Measurements from ENCODE around the gene PDGFC. TPM values are rescaled to one million over a fixed set of nuclear protein-coding genes. Genes with fewer than 3 reads are reported as not detected.

PDGFC gene
- total RNA-seq, 1 experiment from 2014 or later: 33.1 TPM

GRCh38 chr4:156972379-156973015 is 898 bp upstream of the PDGFC start:
- TSS peak; percentile 17 for BruUV-seq (replicated peaks)
- ChIA-PET POLR2A (ENCODE audit: unreplicated experiment) (no interaction called here), CTCF (interaction anchor here (1.4 kb wide), 1 partner anchor 26 kb away, joined by 3 read pairs; no protein-coding TSS in a partner anchor)
- no peak overlapping the region for H3K27ac ChIP-seq
- H3K79me2 ChIP-seq (ENCODE audit: low read depth): peaks cover 24% of the 10 kb centered on the region
- H3K4me3 ChIP-seq: peak overlapping the region; percentile 71; the same call in 1 of the 2 replicates
- no peaks in the 10 kb centered on the region for H3K9me2 ChIP-seq (ENCODE audit: insufficient read depth)
- H3K36me3 ChIP-seq (ENCODE audit: low read depth): no peaks in the 10 kb centered on the region
- H3K9me3 ChIP-seq (ENCODE audit: insufficient read depth, low read depth): no peaks in the 10 kb centered on the region
- H4K20me1 ChIP-seq (ENCODE audit: insufficient read depth): no peaks in the 10 kb centered on the region
- no peaks in the 10 kb centered on the region for H3F3A ChIP-seq (ENCODE audit: insufficient read depth, low read depth)
- peak overlapping the region; percentile 68 for H3K4me2 ChIP-seq
- DNase-seq: no peak
- H2AFZ ChIP-seq: peak overlapping the region; percentile 79
- peaks cover 14% of the 10 kb centered on the region for H3K4me1 ChIP-seq (replicated peaks; ENCODE audit: insufficient read depth)
- intact Hi-C loops (cut with micrococcal nuclease; ENCODE audit: unreplicated experiment): loop anchor here (1.0 to 10.0 kb wide), 2 partner anchors 27 to 1018 kb away; partner anchors contain the start of gene CTSO
- no peaks in the 10 kb centered on the region for H3K27me3 ChIP-seq (ENCODE audit: insufficient read depth, low read depth)
- TF ChIP-seq CTCF (conservative IDR thresholded peaks at IDR 0.05) (no peak), EZH2 (IDR thresholded peaks at IDR 0.05; ENCODE audit: low read depth) (no peak)

GRCh38 chr4:156971165-156971675 is 379 bp downstream of the PDGFC start:
- H3K9me3 ChIP-seq (ENCODE audit: insufficient read depth, low read depth): no peaks in the 10 kb centered on the region
- no TSS peak for BruUV-seq (replicated peaks)
- H3K27me3 ChIP-seq (ENCODE audit: insufficient read depth, low read depth): no peaks in the 10 kb centered on the region
- intact Hi-C loops (cut with micrococcal nuclease; ENCODE audit: unreplicated experiment): loop anchor here (1.0 to 10.0 kb wide), 3 partner anchors 40 to 1016 kb away; partner anchors contain the start of gene CTSO
- ChIA-PET POLR2A (ENCODE audit: unreplicated experiment) (no interaction called here), CTCF (interaction anchor here (0.5 to 0.9 kb wide), 2 partner anchors 28 to 1018 kb away, joined by 3 to 5 read pairs; partner anchors contain the start of gene CTSO)
- peaks cover 25% of the 10 kb centered on the region for H3K79me2 ChIP-seq (ENCODE audit: low read depth)
- H3K36me3 ChIP-seq (ENCODE audit: low read depth): no peaks in the 10 kb centered on the region
- peak overlapping the region; percentile 71 for H3K4me3 ChIP-seq
- no peaks in the 10 kb centered on the region for H3F3A ChIP-seq (ENCODE audit: insufficient read depth, low read depth)
- H3K4me2 ChIP-seq: peak overlapping the region; percentile 88
- no peak for TF ChIP-seq EZH2 (IDR thresholded peaks at IDR 0.05; ENCODE audit: low read depth)
- no peak for TF ChIP-seq CTCF (conservative IDR thresholded peaks at IDR 0.05)
- H3K27ac ChIP-seq: no peak overlapping the region; the same call in 1 of the 2 replicates
- no peaks in the 10 kb centered on the region for H4K20me1 ChIP-seq (ENCODE audit: insufficient read depth)
- H3K4me1 ChIP-seq (replicated peaks; ENCODE audit: insufficient read depth): peaks cover 14% of the 10 kb centered on the region
- no peaks in the 10 kb centered on the region for H3K9me2 ChIP-seq (ENCODE audit: insufficient read depth)
- no peak for DNase-seq
- H2AFZ ChIP-seq: peak overlapping the region; percentile 81

GRCh38 chr4:156970501-156971164 is 966 bp downstream of the PDGFC start:
- no peaks in the 10 kb centered on the region for H3K36me3 ChIP-seq (ENCODE audit: low read depth)
- H3K9me3 ChIP-seq (ENCODE audit: insufficient read depth, low read depth): no peaks in the 10 kb centered on the region
- POLR2A ChIA-PET (ENCODE audit: unreplicated experiment): interaction anchor here (0.7 to 0.8 kb wide), 2 partner anchors 9 to 686 kb away, joined by 10 read pairs; no protein-coding TSS in a partner anchor
- H3K4me3 ChIP-seq: peak overlapping the region; percentile 71
- H4K20me1 ChIP-seq (ENCODE audit: insufficient read depth): no peaks in the 10 kb centered on the region
- peaks cover 27% of the 10 kb centered on the region for H3K79me2 ChIP-seq (ENCODE audit: low read depth)
- no peaks in the 10 kb centered on the region for H3F3A ChIP-seq (ENCODE audit: insufficient read depth, low read depth)
- TSS peak; percentile 47 for BruUV-seq (replicated peaks)
- peaks cover 14% of the 10 kb centered on the region for H3K4me1 ChIP-seq (replicated peaks; ENCODE audit: insufficient read depth)
- H3K9me2 ChIP-seq (ENCODE audit: insufficient read depth): no peaks in the 10 kb centered on the region
- H3K27ac ChIP-seq: no peak overlapping the region; the same call in 1 of the 2 replicates
- peak; percentile 58 to 62 for DNase-seq
- peak overlapping the region; percentile 88 for H3K4me2 ChIP-seq
- no peaks in the 10 kb centered on the region for H3K27me3 ChIP-seq (ENCODE audit: insufficient read depth, low read depth)
- intact Hi-C loops (cut with micrococcal nuclease; ENCODE audit: unreplicated experiment): loop anchor here (1.0 to 10.0 kb wide), 5 partner anchors 39 to 1016 kb away; partner anchors contain the start of gene CTSO
- TF ChIP-seq CTCF (conservative IDR thresholded peaks at IDR 0.05) (no peak), EZH2 (IDR thresholded peaks at IDR 0.05; ENCODE audit: low read depth) (no peak)
- peak overlapping the region; percentile 81 for H2AFZ ChIP-seq
- CTCF ChIA-PET: interaction anchor here (0.5 to 0.9 kb wide), 2 partner anchors 29 to 1017 kb away, joined by 3 to 5 read pairs; partner anchors contain the start of gene CTSO

Measured in PC-9 (cell line).